CD4-positive, alpha-beta T cell treated with Interleukin-2 at 100 ng/mL for 4 hours (primary cell): Measurements from ENCODE around the gene STAB2.

Source experiments
- DNase-seq: peaks from one replicate; pipeline ENCODE4 v3.0.0-alpha.2; 2020; ENCODE audit warnings: low spot score

STAB2 gene, protein sequence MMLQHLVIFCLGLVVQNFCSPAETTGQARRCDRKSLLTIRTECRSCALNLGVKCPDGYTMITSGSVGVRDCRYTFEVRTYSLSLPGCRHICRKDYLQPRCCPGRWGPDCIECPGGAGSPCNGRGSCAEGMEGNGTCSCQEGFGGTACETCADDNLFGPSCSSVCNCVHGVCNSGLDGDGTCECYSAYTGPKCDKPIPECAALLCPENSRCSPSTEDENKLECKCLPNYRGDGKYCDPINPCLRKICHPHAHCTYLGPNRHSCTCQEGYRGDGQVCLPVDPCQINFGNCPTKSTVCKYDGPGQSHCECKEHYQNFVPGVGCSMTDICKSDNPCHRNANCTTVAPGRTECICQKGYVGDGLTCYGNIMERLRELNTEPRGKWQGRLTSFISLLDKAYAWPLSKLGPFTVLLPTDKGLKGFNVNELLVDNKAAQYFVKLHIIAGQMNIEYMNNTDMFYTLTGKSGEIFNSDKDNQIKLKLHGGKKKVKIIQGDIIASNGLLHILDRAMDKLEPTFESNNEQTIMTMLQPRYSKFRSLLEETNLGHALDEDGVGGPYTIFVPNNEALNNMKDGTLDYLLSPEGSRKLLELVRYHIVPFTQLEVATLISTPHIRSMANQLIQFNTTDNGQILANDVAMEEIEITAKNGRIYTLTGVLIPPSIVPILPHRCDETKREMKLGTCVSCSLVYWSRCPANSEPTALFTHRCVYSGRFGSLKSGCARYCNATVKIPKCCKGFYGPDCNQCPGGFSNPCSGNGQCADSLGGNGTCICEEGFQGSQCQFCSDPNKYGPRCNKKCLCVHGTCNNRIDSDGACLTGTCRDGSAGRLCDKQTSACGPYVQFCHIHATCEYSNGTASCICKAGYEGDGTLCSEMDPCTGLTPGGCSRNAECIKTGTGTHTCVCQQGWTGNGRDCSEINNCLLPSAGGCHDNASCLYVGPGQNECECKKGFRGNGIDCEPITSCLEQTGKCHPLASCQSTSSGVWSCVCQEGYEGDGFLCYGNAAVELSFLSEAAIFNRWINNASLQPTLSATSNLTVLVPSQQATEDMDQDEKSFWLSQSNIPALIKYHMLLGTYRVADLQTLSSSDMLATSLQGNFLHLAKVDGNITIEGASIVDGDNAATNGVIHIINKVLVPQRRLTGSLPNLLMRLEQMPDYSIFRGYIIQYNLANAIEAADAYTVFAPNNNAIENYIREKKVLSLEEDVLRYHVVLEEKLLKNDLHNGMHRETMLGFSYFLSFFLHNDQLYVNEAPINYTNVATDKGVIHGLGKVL (N-terminal part only)

DNA sequence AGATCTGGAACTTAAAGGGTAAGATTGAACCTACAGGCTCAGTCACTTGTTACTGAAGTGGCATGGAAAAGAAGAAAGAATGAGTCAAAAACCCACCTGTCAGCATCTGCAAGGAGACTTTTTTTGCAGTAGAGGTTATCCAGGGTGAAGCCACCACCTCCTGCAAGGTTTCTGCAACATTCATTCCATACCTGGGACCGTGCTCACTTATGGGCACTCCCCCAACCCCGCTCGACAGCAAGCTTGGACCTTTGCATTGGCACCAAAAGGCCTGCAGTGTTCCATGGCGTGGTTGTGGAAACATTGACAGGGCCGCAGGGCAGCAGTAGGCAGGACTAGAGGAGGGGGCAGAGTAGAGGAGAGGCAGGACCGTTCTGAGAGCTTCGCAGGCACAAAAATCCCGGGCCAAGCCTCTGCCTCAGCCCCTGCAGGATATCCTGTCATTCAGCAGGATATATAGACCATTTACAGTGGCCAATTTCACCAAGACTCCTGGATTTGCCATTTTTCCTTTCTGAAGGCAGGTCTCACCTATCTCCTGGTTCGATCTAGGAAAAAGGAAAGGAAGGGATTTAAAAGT, at the start of gene STAB2:
Gene STAB2 (plus strand): TSS at position 483 of the 580 bp plus-strand sequence. CDS start 204 bp downstream, outside the sequence.
- no peak for DNase-seq

DNA sequence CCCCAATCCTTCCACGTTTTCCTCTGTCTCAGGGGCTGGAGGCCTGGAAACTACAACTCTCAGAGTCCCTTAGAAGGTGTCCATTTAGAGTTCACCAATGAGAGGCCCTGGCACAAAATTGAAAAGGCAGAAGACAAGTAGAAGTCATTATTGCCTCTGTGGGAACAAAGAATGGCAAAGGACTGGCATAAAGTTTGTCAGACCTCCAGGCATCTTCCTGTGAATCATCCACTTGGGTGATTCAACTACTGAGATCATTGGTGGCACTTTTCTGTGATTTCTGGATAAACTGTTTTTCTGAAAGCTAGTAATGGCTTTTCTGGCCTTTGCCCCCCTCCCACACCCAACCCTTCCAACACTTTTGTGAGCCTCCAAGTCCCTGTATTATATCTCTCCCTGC, 48.7 kb upstream of the STAB2 start:
- DNase-seq, result no peak

GRCh38 chr12:103540319-103540718, 46.8 kb upstream of the STAB2 start:
- DNase-seq, result no peak

- no peak for DNase-seq
Measured at GRCh38 chr12:103542078-103542477, 45.0 kb upstream of the STAB2 start.

DNA sequence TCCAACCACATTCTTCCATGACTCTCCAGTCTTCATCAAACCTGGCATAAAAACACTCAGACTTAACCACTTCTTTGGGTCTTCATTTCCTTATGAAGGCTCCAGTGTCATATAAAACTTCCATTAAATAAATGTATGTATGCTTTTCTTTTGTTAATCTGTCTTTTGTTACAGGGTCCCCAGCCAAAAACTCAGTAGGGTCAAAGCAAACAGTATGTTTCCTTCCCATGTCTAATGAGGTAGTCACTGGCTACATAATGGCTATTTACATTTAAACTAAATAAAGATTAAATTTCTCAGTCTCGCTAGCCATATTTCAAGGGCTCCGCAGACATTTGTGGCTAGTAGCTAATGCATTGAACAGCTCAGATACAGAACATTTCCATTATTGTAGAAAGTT, 40.1 kb upstream of the STAB2 start:
- no peak for DNase-seq

- no peak for DNase-seq
Measured at GRCh38 chr12:103547376-103547775, 39.7 kb upstream of the STAB2 start.

DNA sequence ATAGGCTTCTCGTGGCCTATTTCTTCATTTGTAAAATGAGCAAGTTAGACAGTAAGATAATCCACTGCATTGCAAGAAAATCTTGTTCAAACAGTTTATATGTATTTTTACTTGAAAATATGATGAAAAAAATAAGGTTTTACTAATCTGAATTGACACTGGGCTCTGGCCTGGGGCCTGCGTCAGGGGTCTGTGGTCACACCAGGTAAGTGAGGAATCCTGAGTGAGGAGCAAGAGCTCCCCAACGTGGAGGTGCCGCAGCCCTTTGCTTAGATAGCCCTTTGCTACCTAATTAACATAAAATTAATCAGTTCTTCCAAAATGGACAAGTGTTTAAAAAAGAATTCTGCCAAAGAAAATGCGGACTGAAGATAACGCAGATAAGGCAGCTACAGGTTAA, 39.1 kb upstream of the STAB2 start:
- no peak for DNase-seq

- DNase-seq, result peak; percentile 67
Measured at GRCh38 chr12:103548622-103549601, 38.2 kb upstream of the STAB2 start.

- no peak for DNase-seq
Measured at GRCh38 chr12:103556890-103557627, 30.0 kb upstream of the STAB2 start.

GRCh38 chr12:103557628-103558010, 29.5 kb upstream of the STAB2 start:
- DNase-seq, result no peak

- DNase-seq, result no peak
Measured at GRCh38 chr12:103558879-103559278, 28.2 kb upstream of the STAB2 start.

GRCh38 chr12:103560604-103561101, 26.4 kb upstream of the STAB2 start:
- no peak for DNase-seq

GRCh38 chr12:103561174-103561573, 25.9 kb upstream of the STAB2 start:
- DNase-seq, result no peak

- DNase-seq, result no peak
Measured at GRCh38 chr12:103566398-103566797, 20.7 kb upstream of the STAB2 start.

GRCh38 chr12:103569278-103569677, 17.8 kb upstream of the STAB2 start:
- no peak for DNase-seq

- DNase-seq, result no peak
Measured at GRCh38 chr12:103571286-103571685, 15.8 kb upstream of the STAB2 start.

DNA sequence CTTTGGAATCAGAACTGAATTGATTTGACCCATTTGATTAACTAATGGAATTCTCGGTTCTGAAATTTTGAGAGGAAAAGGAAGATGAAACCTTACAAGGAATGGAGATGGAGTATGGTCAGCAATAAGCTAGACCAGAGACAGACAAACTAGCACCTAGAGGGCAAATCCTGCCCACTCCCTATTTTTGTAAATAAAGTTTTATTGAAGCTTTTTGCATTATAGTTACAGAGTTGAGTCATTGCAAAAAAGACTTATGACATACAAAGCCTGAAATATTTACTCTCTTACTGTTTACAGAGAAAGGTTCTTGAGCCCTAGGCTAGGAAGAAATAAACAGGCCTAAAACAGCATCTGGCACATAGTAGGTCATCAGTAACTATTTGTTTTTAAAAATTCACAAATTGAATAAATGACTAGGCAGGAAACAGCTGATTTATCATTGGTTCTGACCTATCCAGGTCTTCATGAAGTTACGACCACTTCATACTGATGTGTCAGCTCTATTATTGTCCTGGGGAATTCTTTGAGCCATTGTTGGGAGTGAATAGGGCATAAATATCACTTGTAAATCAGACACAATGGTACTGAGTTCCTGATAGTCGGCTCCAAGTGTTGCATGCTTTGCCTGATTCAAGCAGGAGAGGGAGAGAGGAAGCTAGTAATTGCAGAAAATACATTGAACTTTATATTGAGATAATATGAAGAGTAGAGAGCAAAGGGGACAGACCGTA, 14.6 kb upstream of the STAB2 start:
- no peak for DNase-seq

DNA sequence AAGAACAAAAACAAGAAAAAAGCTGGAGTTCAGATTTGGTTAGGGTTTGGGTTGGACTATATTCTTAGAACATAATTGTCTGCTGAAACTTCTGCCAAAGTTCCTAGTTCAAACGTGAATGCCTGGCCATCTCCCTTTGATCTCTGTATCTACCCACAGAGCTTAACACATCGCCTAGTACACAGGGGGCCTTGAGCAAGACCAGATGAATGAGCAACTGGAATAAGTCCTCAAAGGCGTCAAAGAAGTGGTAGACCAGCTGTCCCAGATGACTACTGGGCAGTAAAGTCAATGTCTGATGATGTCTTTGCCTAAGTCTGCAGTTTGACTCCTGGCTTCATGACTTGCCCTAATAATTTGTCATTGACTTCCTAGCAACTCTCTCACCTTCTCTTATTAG, 13.9 kb upstream of the STAB2 start:
- DNase-seq, result no peak

- no peak for DNase-seq
Measured at GRCh38 chr12:103578926-103579325, 8.1 kb upstream of the STAB2 start.
